Measurements from ENCODE around the gene MYO5B.

The MYO5B gene

DNA sequence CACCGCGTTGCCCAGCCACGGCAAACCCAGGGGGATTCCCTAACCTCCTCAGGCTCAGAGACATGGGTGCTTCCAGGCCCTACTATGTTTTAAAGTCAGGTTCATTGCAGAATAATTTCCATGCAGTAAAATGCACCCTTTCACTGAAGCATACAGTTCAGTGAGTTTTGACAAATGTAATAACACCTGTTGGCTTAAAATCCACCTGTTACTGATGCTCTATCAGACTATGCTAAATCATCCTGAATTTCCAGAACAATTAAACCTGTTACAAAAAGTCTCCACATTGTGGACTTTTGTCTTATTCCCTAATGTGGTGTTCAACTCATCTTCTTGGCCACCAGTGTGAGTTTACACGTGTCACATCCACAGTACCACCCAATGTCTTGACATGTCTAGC lies 234.6 kb downstream of the MYO5B start:
- DNase-seq (no peak), ATAC-seq (ENCODE audit: insufficient read depth, low read depth) (no peak)
- no peaks in the 10 kb centered on the region for H3K27me3 ChIP-seq (ENCODE audit: insufficient read depth, low read length, poor library complexity)
- no peak overlapping the region for H2AFZ ChIP-seq (ENCODE audit: low read depth, low read length)
- H3K9me3 ChIP-seq (ENCODE audit: insufficient read depth, low read length, severe bottlenecking): no peaks in the 10 kb centered on the region
- no peaks in the 10 kb centered on the region for H3K36me3 ChIP-seq (ENCODE audit: insufficient read depth, low read length)
- H3K79me2 ChIP-seq (ENCODE audit: insufficient read depth, low read length): no peaks in the 10 kb centered on the region
- H3K4me3 ChIP-seq (ENCODE audit: low read depth in 1 of 2, low read length in 2 of 2): no peak overlapping the region
- H4K20me1 ChIP-seq (ENCODE audit: insufficient read depth, low read length): no peaks in the 10 kb centered on the region
- H3K4me2 ChIP-seq (ENCODE audit: insufficient read depth, low read length): no peak overlapping the region
- no peaks in the 10 kb centered on the region for H3K4me1 ChIP-seq (ENCODE audit: insufficient read depth, low read length)
- H3K9ac ChIP-seq (ENCODE audit: low read depth, low read length): no peak overlapping the region
- TF ChIP-seq CTCF (IDR thresholded peaks at IDR 0.05; ENCODE audit: borderline replicate concordance, extremely low read depth, low read length, poor library complexity, severe bottlenecking) (no peak), EZH2 (IDR thresholded peaks at IDR 0.05; ENCODE audit: borderline replicate concordance, low read depth, low read length, severe bottlenecking) (no peak)
- H3K27ac ChIP-seq (ENCODE audit: low read length): no peak overlapping the region

DNA sequence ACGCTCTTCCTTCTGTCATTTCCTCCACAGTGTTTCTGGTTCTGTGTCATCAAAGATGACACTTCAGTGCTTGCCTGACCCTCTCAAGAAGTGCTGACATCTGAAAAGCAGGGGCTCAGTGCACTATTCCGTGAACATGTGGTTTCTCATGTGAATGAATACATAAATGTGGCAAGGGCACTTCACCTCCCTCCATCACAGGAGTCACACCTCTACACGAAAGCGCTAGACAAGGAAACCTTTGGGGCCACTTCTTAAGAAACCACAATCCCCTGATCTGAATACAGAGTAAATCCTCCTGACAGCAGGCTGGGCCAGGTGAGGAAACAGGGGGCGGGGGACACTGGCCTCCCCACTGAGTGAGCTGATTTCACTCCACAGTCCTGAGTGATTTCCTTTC lies 235.8 kb downstream of the MYO5B start:
- no peaks in the 10 kb centered on the region for H3K9me3 ChIP-seq (ENCODE audit: insufficient read depth, low read length, severe bottlenecking)
- no peak for DNase-seq
- no peak for ATAC-seq (ENCODE audit: insufficient read depth, low read depth)

GRCh38 chr18:49955263-49955662 lies 239.7 kb downstream of the MYO5B start:
- H2AFZ ChIP-seq (ENCODE audit: low read depth, low read length): no peak overlapping the region
- no peak for DNase-seq
- H4K20me1 ChIP-seq (ENCODE audit: insufficient read depth, low read length): no peaks in the 10 kb centered on the region
- ATAC-seq (ENCODE audit: insufficient read depth, low read depth): no peak
- H3K4me1 ChIP-seq (ENCODE audit: insufficient read depth, low read length): no peaks in the 10 kb centered on the region
- no peaks in the 10 kb centered on the region for H3K36me3 ChIP-seq (ENCODE audit: insufficient read depth, low read length)
- no peaks in the 10 kb centered on the region for H3K9me3 ChIP-seq (ENCODE audit: insufficient read depth, low read length, severe bottlenecking)
- H3K4me3 ChIP-seq (ENCODE audit: low read depth in 1 of 2, low read length in 2 of 2): no peak overlapping the region
- H3K27me3 ChIP-seq (ENCODE audit: insufficient read depth, low read length, poor library complexity): peaks cover 11% of the 10 kb centered on the region
- H3K27ac ChIP-seq (ENCODE audit: low read length): no peak overlapping the region
- no peak overlapping the region for H3K4me2 ChIP-seq (ENCODE audit: insufficient read depth, low read length)
- H3K9ac ChIP-seq (ENCODE audit: low read depth, low read length): no peak overlapping the region
- H3K79me2 ChIP-seq (ENCODE audit: insufficient read depth, low read length): no peaks in the 10 kb centered on the region
- TF ChIP-seq CTCF (IDR thresholded peaks at IDR 0.05; ENCODE audit: borderline replicate concordance, extremely low read depth, low read length, poor library complexity, severe bottlenecking) (no peak), EZH2 (IDR thresholded peaks at IDR 0.05; ENCODE audit: borderline replicate concordance, low read depth, low read length, severe bottlenecking) (no peak)

More for the DNA sequence above, 235.8 kb downstream of the MYO5B start:
- no peak for TF ChIP-seq EZH2 (IDR thresholded peaks at IDR 0.05; ENCODE audit: borderline replicate concordance, low read depth, low read length, severe bottlenecking)
- no peak for TF ChIP-seq CTCF (IDR thresholded peaks at IDR 0.05; ENCODE audit: borderline replicate concordance, extremely low read depth, low read length, poor library complexity, severe bottlenecking)
- Histone ChIP-seq H4K20me1 (ENCODE audit: insufficient read depth, low read length) (no peaks in the 10 kb centered on the region), H3K27ac (ENCODE audit: low read length) (no peak overlapping the region), H3K4me2 (ENCODE audit: insufficient read depth, low read length) (no peak overlapping the region), H2AFZ (ENCODE audit: low read depth, low read length) (no peak overlapping the region), H3K27me3 (ENCODE audit: insufficient read depth, low read length, poor library complexity) (peaks cover 7% of the 10 kb centered on the region), H3K9ac (ENCODE audit: low read depth, low read length) (no peak overlapping the region), H3K36me3 (ENCODE audit: insufficient read depth, low read length) (no peaks in the 10 kb centered on the region), H3K4me1 (ENCODE audit: insufficient read depth, low read length) (no peaks in the 10 kb centered on the region), H3K4me3 (ENCODE audit: low read depth in 1 of 2, low read length in 2 of 2) (no peak overlapping the region), H3K79me2 (ENCODE audit: insufficient read depth, low read length) (no peaks in the 10 kb centered on the region)

DNA sequence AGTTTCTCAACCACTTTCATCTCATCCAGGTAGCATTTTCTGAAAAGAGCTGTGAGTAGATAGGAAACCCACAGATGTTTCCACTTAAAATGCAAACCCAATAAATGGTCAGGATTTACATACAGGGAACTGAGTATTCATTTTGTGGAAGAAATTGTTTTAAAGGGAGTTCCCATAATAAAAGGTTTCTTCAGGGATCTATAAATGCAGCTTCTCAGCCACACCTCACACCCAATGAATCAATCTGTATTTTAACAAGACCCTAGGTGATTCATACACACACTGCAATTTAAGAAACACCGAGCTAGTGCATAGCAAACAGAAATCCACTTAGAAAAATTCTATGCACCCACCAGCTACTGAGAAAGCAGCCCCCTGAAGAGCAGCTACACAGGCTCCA lies 241.6 kb downstream of the MYO5B start:
- H4K20me1 ChIP-seq (ENCODE audit: insufficient read depth, low read length): 0 out of 2 replicates have a peak, but pooled peaks cover 3% of the 10 kb centered on the region
- no peak overlapping the region for H3K9ac ChIP-seq (ENCODE audit: low read depth, low read length)
- TF ChIP-seq EZH2 (IDR thresholded peaks at IDR 0.05; ENCODE audit: borderline replicate concordance, low read depth, low read length, severe bottlenecking): no peak
- no peak for TF ChIP-seq CTCF (IDR thresholded peaks at IDR 0.05; ENCODE audit: borderline replicate concordance, extremely low read depth, low read length, poor library complexity, severe bottlenecking)
- no peak overlapping the region for H3K4me3 ChIP-seq (ENCODE audit: low read depth in 1 of 2, low read length in 2 of 2)
- no peaks in the 10 kb centered on the region for H3K4me1 ChIP-seq (ENCODE audit: insufficient read depth, low read length)
- H2AFZ ChIP-seq (ENCODE audit: low read depth, low read length): no peak overlapping the region
- H3K27me3 ChIP-seq (ENCODE audit: insufficient read depth, low read length, poor library complexity): peaks cover 17% of the 10 kb centered on the region
- no peak overlapping the region for H3K4me2 ChIP-seq (ENCODE audit: insufficient read depth, low read length)
- H3K79me2 ChIP-seq (ENCODE audit: insufficient read depth, low read length): no peaks in the 10 kb centered on the region
- H3K27ac ChIP-seq (ENCODE audit: low read length): no peak overlapping the region
- H3K9me3 ChIP-seq (ENCODE audit: insufficient read depth, low read length, severe bottlenecking): no peaks in the 10 kb centered on the region
- H3K36me3 ChIP-seq (ENCODE audit: insufficient read depth, low read length): no peaks in the 10 kb centered on the region
- ATAC-seq (ENCODE audit: insufficient read depth, low read depth): no peak
- DNase-seq: no peak

Measured in DND-41 (cell line).